ENCODE measurements around the gene ZNF598.

Gene ZNF598

DNA sequence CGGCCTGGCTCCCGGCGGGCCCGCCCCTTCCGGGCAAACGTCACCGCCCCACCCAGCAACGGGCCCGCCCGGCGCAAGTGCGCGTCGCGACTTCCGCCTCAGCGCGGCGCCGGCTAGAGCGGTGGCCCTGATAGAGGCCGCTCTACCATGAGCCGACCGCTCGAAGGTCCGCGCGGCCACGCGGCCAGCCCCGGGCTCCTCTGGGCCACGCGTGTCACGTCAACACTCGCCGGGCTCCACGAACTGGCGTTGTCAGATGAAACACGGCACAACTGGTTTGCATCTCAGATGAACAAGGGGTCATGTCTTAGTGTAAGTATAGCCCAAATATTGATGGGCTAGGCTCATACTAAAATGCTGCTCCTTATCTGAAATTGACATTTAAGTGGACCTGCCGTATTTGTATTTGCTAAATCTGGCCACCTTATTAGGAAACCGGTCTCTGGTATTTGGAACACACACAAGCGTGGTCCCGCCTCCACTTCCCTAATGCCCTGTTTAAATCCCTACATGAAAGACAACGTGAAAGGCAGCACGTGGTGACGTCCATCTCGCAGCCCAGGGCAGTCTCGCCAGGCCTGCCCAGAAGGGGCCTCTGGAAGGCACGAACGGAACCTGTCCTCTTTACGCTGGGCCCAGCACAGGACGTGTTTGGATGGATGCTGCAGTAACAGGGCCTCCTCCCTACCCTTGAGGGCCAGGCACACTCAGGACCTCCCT is at the start of gene ZNF598:
ZNF598 (minus strand) TSS at position 31 of the 720 bp plus-strand sequence.
- peak; percentile 42 for DNase-seq (ENCODE audit: low read depth)

DNA sequence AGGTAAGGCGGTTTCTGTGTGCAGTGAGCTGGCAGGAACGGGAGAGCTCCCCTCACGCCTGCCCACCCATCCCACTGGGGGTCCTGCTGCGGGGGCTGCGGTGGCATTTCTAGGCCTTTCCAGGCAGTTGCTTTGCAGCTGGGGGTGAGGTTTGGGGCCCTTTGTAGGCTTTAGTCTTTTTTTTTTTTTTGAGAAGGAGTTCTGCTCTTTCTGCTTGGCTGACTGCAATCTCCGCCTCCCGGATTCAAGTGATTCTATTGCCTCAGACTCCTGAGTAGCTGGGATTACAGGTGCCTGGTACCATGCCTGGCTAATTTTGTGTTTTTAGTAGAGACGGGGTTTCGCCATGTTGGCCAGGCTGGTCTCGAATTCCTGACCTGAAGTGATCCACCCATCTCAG is 49.3 kb upstream of the ZNF598 start:
- DNase-seq (ENCODE audit: low read depth): no peak

DNA sequence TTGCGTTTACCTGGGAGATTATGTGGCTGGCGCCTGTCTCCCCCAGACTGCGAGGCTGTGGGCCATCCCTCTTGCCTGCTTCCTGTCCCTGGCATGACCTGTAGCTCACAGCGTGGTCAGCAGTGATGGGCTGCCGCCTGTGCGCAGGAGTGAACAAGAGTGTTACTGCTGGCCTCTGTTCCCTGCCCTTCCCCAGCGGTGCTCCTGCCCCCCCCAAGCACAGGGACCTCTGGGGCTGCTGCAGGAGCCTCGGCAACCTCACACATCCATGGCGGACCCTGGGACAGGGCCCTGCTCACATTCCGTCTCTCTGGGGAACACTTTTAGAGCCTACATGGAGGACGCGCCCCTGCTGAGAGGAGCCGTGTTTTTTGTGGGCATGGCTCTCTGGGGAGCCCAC is 48.8 kb upstream of the ZNF598 start:
- no peak for DNase-seq (ENCODE audit: low read depth)

DNA sequence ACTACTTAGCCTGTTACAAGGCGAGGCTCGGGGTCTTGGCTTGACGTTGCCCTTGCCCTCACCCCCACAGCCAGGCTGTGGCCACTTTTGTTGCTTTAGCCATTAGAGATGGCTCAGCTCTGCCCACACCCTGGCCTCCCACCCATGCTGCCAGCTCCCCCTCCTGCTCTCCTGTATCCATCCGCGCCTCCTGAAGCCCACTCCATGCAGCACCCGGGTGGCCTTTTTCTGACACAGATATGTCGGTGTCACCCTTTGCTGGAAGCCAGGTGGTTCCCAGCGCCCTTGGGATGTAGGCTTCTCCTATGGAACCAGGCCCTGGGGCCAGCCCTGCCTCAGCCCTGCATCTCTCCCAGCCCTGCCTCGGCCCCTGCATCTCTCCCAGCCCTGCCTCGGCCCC is 47.8 kb upstream of the ZNF598 start:
- DNase-seq (ENCODE audit: low read depth): no peak

DNA sequence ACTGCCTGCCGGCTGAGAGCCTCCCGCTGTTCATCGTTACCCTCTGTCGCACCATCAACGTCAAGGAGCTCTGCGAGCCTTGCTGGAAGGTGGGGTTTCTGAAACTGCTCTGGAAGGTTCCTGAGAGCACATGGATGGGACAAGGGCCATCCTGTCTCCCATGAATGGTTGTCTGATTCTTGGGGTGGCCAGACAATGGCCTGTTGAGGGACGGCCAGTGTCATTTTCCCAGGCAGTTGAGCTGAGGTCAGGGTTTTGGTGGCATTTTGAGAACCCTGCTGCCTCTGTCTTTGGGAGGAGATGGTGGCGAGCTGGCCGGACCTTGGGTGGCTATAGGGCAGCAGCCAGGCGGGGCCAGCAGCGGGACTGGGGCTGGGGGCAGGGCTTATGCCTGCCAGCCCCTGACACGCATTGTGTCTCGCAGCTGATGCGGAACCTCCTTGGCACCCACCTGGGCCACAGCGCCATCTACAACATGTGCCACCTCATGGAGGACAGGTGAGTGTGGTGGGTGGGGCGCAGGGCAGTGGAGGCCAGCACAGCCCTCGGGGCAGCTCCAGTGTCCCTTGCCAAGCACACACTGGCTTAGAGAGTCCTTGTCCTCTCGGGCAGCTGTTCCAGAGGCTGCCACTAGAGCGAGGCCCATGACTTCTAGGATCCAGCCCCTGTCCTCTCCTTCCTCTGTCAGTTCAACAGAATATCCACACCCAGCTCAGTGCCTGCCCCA is 47.2 kb upstream of the ZNF598 start:
- DNase-seq (ENCODE audit: low read depth): no peak

DNA sequence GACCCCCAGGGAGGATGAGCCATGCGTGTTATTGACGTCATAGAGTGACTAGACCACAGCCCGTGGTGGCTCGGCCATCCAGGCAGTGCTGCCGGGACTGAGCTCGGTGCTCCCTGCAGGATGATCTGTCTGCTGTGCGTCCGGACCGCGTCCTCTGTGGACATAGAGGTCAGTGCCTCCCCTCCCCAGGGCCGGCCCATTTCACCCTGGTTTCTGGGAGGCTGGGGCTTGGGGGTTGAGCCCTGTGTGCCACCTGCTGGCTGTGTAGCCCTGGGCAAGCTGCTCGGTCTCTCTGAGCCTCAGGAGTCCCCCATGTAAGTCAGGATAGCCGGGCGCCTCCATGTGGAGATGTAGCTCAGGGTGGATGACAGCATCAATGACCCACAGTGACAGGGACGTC is 46.5 kb upstream of the ZNF598 start:
- DNase-seq (ENCODE audit: low read depth): no peak

DNA sequence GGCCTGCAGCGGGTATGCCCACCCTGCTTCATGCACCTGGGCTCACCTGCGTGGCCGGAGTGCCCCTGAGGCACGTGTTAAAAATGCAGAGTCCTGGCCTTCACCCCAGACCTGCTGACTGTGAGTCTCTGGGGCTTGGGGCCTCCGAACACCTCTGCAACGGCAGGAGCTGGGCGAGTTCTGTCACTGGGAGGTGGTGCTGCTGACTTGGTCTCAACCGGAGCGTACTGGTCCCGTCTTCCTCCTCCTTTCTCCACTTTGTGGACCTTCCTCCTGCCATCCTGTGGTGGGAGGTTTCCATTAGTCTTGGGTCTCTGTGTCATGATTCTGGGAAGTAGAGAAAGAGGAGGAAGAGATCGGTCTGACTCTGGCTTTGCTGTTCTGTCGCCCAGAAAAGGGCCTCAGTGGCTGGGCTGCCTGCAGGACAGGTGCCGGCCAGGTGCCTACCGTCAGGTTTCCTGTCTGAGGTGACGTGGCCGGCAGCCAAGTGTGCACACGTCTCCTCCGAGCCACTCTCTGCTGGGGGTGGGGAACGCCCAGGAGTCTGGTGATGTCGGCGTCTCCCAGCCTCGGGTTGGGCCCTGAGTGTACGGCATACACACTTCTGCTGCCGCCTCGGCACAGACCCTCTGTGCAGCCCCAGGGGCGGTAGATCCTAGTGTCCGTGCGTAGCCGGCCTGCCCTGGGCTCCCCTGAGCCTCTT is 45.1 kb upstream of the ZNF598 start:
- no peak for DNase-seq (ENCODE audit: low read depth)

DNA sequence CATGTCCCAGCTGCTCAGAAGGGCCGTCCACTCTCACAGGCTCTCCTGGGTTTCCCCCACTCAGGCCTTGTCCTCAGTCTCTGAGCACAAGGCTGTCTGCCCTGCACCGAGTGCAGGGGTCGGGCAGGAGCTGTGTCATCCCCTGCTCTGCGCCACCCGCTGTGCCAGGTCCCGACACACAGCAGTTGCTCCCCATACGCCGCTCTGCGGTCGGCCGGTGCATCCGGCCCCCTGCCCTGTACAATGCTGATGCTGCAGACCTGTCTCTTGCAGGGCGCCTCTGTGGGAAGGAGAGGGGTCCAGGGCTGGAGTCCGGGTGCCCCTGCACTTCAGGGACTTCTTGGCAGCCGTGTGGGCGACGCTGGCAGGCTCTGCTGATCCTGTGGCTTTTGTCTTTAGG is 44.3 kb upstream of the ZNF598 start:
- no peak for DNase-seq (ENCODE audit: low read depth)

DNA sequence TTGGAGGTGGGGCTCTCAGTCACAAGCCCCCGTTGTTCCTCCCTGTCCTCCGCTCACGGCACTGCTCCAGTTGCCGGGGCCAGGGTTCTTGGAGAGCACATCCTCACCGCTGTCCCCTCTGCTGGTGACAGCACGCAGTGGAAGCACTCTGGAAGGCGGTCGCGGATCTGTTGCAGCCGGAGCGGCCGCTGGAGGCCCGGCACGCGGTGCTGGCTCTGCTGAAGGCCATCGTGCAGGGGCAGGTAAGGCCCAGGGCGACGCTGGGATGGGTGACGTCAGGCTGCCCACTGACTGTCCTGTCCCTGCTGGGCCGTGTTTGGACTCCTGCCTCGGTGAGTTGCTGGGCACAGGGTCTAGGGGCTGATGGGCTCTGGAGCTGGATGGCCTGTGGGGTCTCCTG is 43.6 kb upstream of the ZNF598 start:
- DNase-seq (ENCODE audit: low read depth): no peak

DNA sequence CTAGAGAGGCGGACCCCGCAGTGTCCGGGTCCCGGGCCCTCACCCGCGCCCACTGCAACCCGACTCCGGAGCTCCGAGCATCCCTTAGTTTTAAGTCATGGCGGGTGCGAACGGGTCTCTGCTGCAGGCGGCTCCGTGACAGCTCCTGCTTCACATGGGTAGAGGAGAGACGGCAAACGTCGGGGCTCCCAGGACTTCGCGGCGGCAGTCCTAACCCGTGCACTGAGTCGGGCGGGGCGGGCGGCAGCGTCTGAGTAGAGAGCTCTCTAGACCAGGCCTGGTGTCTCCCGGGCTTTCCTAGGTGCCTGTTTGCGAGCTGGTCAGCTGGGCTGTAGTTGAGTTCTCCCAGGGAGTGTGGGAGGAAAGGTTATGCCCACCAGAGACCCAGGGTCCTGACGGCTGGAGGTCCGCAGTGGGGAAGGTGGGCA is 38.5 kb upstream of the ZNF598 start:
- DNase-seq (ENCODE audit: low read depth): no peak

DNA sequence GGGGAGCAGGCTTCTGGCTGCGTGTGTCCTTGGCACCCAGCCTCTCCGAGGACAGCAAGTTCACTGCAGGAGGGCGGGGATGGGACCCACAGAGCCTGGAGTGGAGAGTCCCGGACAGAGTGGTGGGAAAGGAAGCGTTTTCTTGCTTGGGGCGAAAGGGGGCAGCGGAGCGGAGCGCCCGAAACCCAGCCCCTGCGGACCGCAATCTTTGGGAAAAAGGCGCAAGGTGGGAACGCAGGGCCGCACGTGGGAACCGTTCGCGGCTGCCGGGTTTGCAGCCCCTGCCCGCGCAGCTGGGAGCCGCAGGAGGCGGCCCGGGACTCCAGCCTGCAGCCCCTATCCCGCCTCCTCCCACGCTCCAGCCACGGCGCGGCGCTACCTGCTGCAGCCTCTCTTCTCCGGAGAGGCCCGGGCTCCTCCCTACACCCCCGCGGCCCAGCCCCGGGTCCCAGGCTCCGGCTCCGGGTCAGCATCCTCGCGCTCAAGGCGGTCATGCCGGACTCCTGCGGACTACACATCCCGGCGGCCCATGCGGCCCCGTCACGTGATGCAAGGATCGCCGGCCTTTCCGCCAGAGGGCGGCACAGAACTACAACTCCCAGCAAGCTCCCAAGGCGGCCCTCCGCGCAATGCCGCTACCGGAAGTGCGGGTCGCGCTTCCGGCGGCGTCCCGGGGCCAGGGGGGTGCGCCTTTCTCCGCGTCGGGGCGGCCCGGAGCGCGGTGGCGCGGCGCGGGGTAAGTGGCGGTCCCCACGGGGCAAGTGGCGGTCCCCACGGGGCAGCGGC is 37.9 kb upstream of the ZNF598 start, which contains the start of the genes NTHL1 and TSC2:
NTHL1 (minus strand) TSS at position 505 of the 786 bp plus-strand sequence; CDS start at position 494, 11 bp downstream.
TSC2 (plus strand) TSS at position 656 of the 786 bp plus-strand sequence. CDS start 631 bp downstream, outside the sequence.
- DNase-seq (ENCODE audit: low read depth): peak; percentile 86

DNA sequence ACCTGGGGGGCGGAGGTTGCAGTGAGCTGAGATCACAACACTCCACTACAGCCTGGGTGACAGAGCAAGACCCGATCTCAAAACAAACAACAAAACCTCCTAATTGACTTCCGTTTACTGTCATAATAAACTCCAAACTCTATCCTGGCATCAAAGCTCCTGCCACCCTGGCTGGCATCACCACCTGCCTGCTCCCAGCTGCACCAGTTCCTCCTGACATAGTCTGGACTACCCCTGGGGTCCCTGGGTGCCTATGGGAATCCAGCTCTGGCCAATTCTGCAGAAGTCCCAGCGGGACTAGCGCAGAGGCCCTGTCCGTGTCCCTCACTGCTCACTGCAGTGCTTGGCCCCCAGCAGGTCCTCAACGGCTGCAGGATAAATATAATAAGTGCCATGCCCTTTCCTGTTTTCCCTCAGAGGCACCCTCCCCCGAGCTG is 37.3 kb upstream of the ZNF598 start:
- DNase-seq (ENCODE audit: low read depth): no peak

DNA sequence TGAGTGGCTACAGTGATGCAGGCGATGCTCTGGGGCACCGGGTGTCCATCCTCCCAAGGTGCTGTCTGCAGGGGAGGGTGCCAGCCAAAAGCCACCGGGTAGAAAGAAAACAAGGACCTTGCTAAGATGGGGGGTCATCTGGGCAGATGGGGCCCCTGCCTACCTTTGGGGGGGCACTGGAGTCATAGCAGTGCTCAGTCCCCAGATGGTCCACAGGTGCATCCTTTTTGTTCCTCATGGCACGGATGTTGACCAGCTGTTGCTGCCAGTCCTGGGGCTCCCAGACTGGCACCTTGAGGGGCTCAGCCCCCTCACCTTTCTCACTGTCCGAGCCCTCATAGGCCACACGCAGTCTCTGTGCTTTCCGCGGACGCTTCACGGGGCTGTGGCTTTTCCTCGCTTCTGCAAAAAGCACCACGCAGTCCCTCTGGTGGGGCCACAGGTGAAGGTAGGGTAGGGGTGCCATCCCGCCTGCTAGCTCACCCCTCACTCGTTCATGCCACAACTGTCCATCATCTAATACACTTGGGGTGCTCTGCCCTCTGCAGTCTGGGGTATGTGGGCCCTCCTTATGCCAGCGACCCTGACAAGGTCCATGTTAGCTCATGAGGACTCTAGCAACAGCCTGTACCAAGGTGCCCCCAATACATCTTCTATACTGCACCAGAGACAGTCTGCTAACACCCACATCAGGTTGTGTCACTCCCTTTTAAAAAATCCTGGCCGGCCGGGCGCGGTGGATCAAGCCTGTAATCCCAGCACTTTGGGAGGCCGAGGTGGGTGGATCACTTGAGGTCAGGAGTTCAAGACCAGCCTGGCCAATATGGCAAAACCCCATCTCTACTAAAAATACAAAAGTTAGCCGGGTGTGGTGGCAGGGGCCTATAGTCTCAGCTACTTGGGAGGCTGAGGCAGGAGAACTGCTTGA is 36.6 kb upstream of the ZNF598 start:
- DNase-seq (ENCODE audit: low read depth): no peak

DNA sequence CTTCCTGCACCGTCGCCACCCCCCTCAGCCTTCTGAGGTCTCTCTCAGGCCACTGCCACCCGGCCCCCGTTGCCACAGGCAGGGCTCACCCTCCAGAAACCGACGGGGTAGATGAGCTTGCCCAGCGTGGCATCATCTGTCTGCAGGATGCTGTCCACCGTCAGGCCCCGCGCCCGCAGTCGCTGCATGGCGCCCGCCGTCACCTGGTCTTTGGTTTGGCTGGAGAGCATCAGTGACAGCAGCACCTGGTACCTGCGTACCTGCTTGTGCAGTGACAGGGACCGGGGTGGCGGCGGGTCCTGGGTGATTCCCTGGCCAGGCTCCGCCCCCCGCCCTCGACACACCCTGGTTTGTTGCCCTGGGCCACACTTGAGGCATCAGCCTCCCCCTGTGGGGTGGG is 34.9 kb upstream of the ZNF598 start:
- no peak for DNase-seq (ENCODE audit: low read depth)

DNA sequence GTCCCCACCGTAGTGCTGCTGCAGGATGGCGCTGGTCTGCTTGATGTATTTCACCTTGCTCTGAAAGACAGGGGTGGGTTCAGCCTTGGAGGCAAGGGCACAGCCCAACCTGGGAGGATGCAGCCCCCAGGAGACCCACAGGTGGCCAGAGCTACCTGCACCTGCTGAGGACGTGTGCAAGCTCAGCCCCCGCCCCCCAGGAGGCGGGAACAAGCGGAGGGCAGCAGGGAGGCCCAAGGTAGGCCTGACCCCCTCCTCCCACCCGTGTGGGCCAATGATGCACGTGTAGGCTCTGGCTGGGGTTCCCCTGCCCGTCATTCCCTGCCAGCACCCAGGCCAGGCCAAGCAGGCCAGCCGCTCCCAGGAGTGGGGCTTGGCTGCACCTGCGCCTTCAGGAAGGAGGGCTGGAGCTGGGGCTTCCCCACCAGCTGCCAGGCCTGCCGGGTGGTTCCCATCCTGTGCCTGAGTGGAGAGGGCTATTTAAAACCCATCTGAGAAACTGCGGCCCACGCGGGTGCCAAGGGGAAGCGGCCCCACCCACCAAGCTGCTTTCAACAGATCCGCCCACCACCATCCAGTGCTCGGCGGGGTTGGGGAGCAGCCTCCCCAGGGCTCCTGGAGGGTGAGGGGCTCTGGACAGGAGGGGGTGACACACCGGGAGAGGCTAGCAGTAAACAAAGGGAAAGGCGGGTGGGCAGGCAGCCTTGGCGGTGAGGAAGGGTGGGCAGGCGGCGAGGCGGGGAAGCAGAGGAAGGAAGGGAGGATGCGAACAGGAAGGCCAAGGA is 34.2 kb upstream of the ZNF598 start:
- no peak for DNase-seq (ENCODE audit: low read depth)

DNA sequence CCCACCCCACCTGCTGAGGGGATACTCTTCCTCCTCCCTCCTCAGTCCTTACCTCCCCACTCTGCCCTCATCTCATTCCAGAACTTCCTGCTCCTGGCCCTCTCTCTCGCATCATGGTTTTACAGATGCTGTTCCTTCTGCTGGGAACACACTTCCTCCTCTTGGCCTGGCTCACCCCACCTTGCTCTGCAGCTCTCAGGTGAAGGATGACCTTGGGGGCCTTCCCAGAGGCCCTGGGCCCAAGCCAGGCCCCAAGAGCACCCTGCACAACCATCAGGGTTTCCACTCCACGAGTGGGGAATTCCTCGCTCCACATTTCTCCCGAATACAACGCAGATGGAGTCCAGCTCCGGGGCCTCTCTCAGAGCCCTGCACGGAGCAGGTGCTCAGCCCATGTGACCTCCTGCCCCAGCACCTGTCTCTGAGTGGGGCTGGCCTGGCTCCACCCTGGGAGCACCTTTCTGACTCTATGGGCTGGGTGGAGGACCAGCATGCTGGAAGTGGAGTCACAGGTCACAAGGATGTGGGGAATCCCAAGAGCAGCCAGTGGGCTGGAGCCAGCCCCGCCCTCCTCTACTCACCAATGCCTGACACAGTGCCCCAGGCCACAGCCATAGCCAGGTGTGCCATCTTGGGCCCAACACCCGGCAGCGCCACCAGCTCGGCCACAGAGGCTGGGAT is 33.5 kb upstream of the ZNF598 start:
- no peak for DNase-seq (ENCODE audit: low read depth)

DNA sequence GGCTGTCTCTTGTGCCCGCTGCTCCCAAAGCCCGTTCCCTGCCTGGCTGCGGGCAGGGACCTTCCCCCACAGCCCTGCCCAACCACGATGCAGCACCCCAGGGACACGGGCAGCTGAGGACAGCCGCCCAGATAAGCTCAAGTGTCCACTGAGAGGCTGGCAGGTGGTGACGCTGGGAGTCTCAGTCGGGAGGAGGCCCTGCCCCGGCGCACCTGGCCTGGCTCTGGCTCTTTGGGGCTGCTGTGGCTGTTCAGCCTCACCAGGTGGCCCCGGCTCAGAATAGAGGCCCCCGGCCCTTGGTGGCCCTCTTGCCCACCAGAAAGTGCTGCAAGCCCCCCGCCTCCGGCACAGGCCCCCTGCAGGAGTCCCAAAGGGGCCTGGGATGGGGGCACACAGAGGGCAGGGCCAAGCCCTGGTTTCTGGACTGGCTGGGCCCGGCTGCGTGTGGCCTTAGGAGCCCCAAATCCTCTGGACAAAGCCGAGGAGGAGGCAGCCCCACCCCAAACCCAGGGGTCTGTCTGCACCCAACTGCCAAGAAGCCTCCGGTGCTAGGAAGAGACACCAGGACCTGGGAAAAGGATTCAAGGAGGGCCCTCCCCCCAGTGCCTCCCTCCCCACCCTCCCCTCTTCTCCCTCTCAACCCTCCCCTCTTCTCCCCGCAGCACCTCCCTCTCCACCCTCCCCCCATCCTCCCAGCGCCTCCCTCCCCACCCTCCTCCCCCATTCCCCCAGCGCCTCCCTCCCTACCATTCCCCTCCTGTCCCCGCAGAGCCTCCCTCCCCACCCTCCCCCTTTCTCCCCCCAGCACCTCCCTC is 32.8 kb upstream of the ZNF598 start:
- no peak for DNase-seq (ENCODE audit: low read depth)

DNA sequence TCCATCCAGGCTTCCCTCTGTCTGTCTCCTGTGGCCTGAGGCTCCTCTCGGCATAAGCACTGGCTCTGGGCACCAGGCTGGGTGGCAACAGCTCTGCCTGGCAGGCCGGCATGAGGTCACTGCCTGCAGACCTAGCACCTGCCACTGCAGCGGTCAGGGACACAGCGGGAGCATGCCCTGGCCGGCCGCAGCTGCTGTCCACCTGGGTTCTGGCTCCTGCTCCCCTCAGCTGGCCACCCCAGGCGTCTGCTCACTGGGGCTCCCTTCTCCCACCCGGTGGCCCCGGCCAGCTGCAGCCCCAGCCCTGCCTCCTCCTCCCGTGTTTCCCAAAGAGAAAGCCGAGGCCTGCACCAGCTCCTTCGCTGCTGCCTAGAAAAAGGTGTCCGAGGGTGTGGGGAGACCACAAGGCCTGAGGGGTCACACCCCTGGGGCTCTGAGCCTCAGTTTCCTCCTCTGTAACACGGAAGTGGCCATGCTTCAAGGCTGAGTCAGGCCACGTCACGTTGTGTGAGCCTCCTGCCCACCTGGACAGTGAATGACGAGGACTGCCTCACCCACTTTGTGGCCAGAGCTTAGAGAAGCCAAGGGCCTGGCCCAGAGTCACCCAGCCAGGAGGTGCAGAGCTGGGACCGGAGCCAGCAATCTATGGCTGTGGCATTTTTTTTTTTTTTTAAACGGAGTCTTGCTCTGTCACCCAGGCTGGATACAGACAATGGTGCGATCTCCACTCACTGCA is 31.3 kb upstream of the ZNF598 start:
- DNase-seq (ENCODE audit: low read depth): no peak

Data from stimulated activated CD8-positive, alpha-beta memory T cell treated with anti-CD3 and anti-CD28 coated beads, Interleukin-15, amount 100 ng/mL, for 1 hour (primary cell).